CD4-positive, alpha-beta T cell (primary cell): ENCODE measurements around the gene RFWD3. TPM values are rescaled to one million over a fixed set of nuclear protein-coding genes. Genes with fewer than 3 reads are reported as not detected.

Experiments used
- ATAC-seq: fragments of 200-7000 bp; cut with Tn5 transposase; one replicate; pipeline ENCODE4 v1.10.0; 2022; ENCODE audit warnings: mild to moderate bottlenecking; ENCODE audit not compliant: poor library complexity
- CTCF ChIA-PET: fragments of 350-600 bp; sonication (Branson Sonifier 250); formaldehyde crosslinking; loops from one replicate; lab custom pipeline; 2021; ENCODE audit warnings: antibody characterized with exemption, inconsistent platforms; lab: Charles Lee
- POLR2A ChIA-PET: fragments of 350-600 bp; sonication (Branson Sonifier 250); formaldehyde crosslinking; loops from one replicate; lab custom pipeline; 2021; ENCODE audit warnings: antibody characterized with exemption, inconsistent platforms; lab: Charles Lee
- DNase-seq, 14 experiments: peaks; one replicate each; pipeline ENCODE4 v3.0.0-alpha.2; 2013 to 2020; ENCODE audit warnings: mixed read lengths in 2 of 14
- H3K27ac ChIP-seq, 2 donors: one replicate each; pipeline versions ENCODE4 v1.5.1 to v1.7.0; 2013; ENCODE audit warnings: low read length in 2 of 2, low read depth in 1 of 2, mild to moderate bottlenecking in 1 of 2
- H3K27me3 ChIP-seq, 2 experiments: 1 replicate in 1 of 2; 2 replicates in 1 of 2; pipeline versions ENCODE4 v1.6.1 to v1.7.0; 2013; ENCODE audit warnings: low read length in 2 of 2, control low read depth in 1 of 2, mild to moderate bottlenecking in 1 of 2, moderate library complexity in 1 of 2; ENCODE audit not compliant: insufficient read depth in 2 of 2, control insufficient read depth in 1 of 2
- H3K36me3 ChIP-seq: one replicate; pipeline ENCODE4 v1.6.1; 2013; ENCODE audit warnings: low read length, control low read depth; ENCODE audit not compliant: insufficient read depth
- H3K4me1 ChIP-seq: one replicate; pipeline ENCODE4 v1.6.1; 2013; ENCODE audit warnings: low read length, control low read depth; ENCODE audit not compliant: insufficient read depth
- H3K4me3 ChIP-seq: one replicate; pipeline ENCODE4 v1.5.1; 2013; ENCODE audit warnings: mild to moderate bottlenecking, low read length, moderate library complexity
- H3K9me3 ChIP-seq, 2 experiments: 1 replicate in 1 of 2; 2 replicates in 1 of 2; pipeline versions ENCODE4 v1.6.1 to v1.7.0; 2013; ENCODE audit warnings: low read length in 2 of 2, mild to moderate bottlenecking in 2 of 2, control low read depth in 1 of 2, moderate library complexity in 1 of 2; ENCODE audit not compliant: control insufficient read depth in 1 of 2, insufficient read depth in 1 of 2
- H3K27ac Mint-ChIP-seq: one replicate; pipeline ENCODE4 v1.8.0; 2020; ENCODE audit warnings: mixed read lengths
- H3K27me3 Mint-ChIP-seq: one replicate; pipeline ENCODE4 v1.8.0; 2021; ENCODE audit warnings: mixed read lengths
- H3K36me3 Mint-ChIP-seq: one replicate; pipeline ENCODE4 v1.8.0; 2021; ENCODE audit warnings: low read depth, mixed read lengths
- H3K4me1 Mint-ChIP-seq: one replicate; pipeline ENCODE4 v1.8.0; 2021; ENCODE audit warnings: low read depth, mixed read lengths
- H3K4me3 Mint-ChIP-seq: one replicate; pipeline ENCODE4 v1.8.0; 2020; ENCODE audit warnings: mild to moderate bottlenecking, mixed read lengths
- H3K9me3 Mint-ChIP-seq: one replicate; pipeline ENCODE4 v1.8.0; 2020; ENCODE audit warnings: mixed read lengths
- CTCF ChIP-seq: fragments of 200-600 bp; IDR thresholded peaks from one replicate; pipeline ENCODE4 v1.8.0; 2022; ENCODE audit warnings: antibody characterized with exemption, mild to moderate bottlenecking
- intact Hi-C, 2 experiments: fragments of 100-400 bp; cut with DNase I in 1 of 2; cut with micrococcal nuclease in 1 of 2; formaldehyde crosslinking; loops; one replicate each; pipeline versions ENCODE4 v1.15.1 to v1.9.0; 2023 to 2025; cut with DNase I, micrococcal nuclease
- total RNA-seq, 174 experiments: library from RNA in 2 of 174; stranded (reverse) in 2 of 174; gene quantifications; one replicate each; pipeline ENCODE4 v1.2.3 and lab custom pipeline; 2021 to 2026

Gene RFWD3
- total RNA-seq, 2 experiments from 2014 or later: 44.9 to 47.0 TPM

- Mint-ChIP-seq H3K27me3 (no peaks in the 10 kb centered on the region), H3K4me3 (peak overlapping the region; percentile 4), H3K36me3 (peaks cover 56% of the 10 kb centered on the region), H3K9me3 (no peaks in the 10 kb centered on the region), H3K4me1 (peaks cover 89% of the 10 kb centered on the region), H3K27ac (peak overlapping the region; percentile 31)
- no peaks in the 10 kb centered on the region for H3K27me3 ChIP-seq
- H3K4me1 ChIP-seq: peaks cover 57% of the 10 kb centered on the region
- no peak overlapping the region for H3K27ac ChIP-seq
- TF ChIP-seq CTCF: no peak
- no peaks in the 10 kb centered on the region for H3K9me3 ChIP-seq
- ATAC-seq (no peak), DNase-seq (no peak)
- intact Hi-C loops: no loop called here
- peaks cover 18% of the 10 kb centered on the region for H3K36me3 ChIP-seq
- POLR2A ChIA-PET: interaction anchor here (1.0 kb wide), 1 partner anchor 23 kb away, joined by 3 read pairs; the partner anchor contains the start of gene GLG1
- no peak overlapping the region for H3K4me3 ChIP-seq
- CTCF ChIA-PET: no interaction called here
Measured at GRCh38 chr16:74583926-74584666, 82.6 kb downstream of the RFWD3 start.

- no peaks in the 10 kb centered on the region for H3K9me3 Mint-ChIP-seq
- H3K27me3 ChIP-seq: no peaks in the 10 kb centered on the region
- ChIA-PET POLR2A (no interaction called here), CTCF (interaction anchor here (0.6 kb wide), 1 partner anchor 938 kb away, joined by 4 read pairs; no protein-coding TSS in a partner anchor)
- ATAC-seq: no peak
- no peak for TF ChIP-seq CTCF
- DNase-seq: no peak
- peak overlapping the region; percentile 50 for H3K27ac Mint-ChIP-seq
- no peak overlapping the region for H3K4me3 ChIP-seq
- H3K36me3 ChIP-seq: peaks cover 13% of the 10 kb centered on the region
- peaks cover 54% of the 10 kb centered on the region for H3K36me3 Mint-ChIP-seq
- intact Hi-C loops: no loop called here
- H3K9me3 ChIP-seq: no peaks in the 10 kb centered on the region
- H3K4me1 Mint-ChIP-seq: peaks cover 91% of the 10 kb centered on the region
- H3K4me3 Mint-ChIP-seq: peak overlapping the region; percentile 27
- no peak overlapping the region for H3K27ac ChIP-seq
- no peaks in the 10 kb centered on the region for H3K27me3 Mint-ChIP-seq
- H3K4me1 ChIP-seq: peaks cover 53% of the 10 kb centered on the region
Measured at GRCh38 chr16:74582970-74583369, 83.7 kb downstream of the RFWD3 start.

GRCh38 chr16:74580833-74581232 lies 85.8 kb downstream of the RFWD3 start:
- Histone ChIP-seq H3K27me3 (no peaks in the 10 kb centered on the region), H3K4me3 (no peak overlapping the region), H3K36me3 (peaks cover 6% of the 10 kb centered on the region), H3K27ac (no peak overlapping the region), H3K4me1 (peaks cover 48% of the 10 kb centered on the region), H3K9me3 (no peaks in the 10 kb centered on the region)
- Mint-ChIP-seq H3K36me3 (peaks cover 41% of the 10 kb centered on the region), H3K27ac (peak overlapping the region; percentile 40), H3K9me3 (no peaks in the 10 kb centered on the region), H3K4me1 (peaks cover 87% of the 10 kb centered on the region), H3K4me3 (peak overlapping the region; percentile 32), H3K27me3 (no peaks in the 10 kb centered on the region)
- no peak for TF ChIP-seq CTCF
- CTCF ChIA-PET: no interaction called here
- POLR2A ChIA-PET: no interaction called here
- intact Hi-C loops: no loop called here
- DNase-seq (no peak), ATAC-seq (no peak)
